Germinal center (tissue), 1 donor: Measurements from ENCODE around the gene CHRNG.
"Not testable (repeated sequence)": the region's sequence is repeated elsewhere in the genome, so short reads cannot be mapped to it uniquely, and the experiment has no call there.

Experiments
- DNase-seq: peaks from one replicate; pipeline ENCODE4 v3.0.0; 2012; ENCODE audit warnings: mixed read lengths, low spot score

CHRNG gene

DNA sequence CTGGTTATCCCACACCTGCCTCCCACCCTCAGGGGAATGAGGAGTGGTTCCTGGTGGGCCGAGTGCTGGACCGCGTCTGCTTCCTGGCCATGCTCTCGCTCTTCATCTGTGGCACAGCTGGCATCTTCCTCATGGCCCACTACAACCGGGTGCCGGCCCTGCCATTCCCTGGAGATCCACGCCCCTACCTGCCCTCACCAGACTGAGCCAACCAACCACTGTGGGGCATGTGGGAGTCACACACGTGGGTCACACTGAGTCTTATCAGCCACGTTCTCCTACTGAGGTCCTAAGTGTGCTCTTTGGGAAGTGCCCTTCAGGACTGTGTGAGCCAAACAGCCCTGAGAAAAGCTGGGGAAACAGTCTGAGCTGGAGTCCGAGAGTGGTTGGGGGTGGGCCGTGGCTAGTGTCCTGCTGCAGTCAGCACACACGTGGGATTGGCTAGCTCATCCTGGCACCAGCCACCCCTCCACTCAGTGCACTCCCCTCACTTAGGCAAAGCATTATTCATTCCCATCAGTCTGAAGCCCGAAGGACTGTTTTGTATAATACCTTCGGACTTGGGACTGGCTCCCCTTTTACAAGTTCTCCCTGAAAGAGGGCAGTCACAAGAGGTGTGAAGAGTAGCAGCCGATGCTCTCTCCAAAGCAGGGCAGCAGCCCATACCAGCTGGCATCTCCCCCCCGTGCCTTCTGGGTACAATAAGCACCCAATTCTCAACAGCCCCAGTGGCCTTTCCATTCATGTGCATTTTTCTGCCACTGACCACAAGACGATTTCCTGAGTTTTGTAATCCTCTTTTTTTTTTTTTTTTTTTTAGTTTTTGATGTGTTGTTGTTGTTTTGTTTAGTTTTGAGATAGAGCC is 6.3 kb downstream of the CHRNG start:
- no peak for DNase-seq

DNA sequence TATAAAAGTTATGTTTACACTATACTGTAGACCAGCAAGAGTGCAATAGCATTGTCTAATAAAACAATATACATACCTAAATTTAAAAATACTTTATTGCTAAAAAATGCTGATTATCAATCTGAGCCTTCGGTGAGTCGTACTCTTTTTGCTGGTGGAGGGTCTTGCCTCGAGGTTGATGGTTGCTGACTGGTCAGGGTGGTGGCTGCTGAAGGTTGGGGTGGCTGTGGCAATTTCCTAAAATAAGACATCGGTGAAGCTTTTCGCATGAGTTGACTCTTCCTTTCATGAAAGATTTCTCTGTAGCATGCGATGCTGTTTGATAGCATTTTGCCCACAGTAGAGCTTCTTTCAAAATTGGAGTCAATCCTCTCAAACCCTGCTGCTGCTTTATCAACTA is 8.5 kb downstream of the CHRNG start:
- no peak for DNase-seq

DNA sequence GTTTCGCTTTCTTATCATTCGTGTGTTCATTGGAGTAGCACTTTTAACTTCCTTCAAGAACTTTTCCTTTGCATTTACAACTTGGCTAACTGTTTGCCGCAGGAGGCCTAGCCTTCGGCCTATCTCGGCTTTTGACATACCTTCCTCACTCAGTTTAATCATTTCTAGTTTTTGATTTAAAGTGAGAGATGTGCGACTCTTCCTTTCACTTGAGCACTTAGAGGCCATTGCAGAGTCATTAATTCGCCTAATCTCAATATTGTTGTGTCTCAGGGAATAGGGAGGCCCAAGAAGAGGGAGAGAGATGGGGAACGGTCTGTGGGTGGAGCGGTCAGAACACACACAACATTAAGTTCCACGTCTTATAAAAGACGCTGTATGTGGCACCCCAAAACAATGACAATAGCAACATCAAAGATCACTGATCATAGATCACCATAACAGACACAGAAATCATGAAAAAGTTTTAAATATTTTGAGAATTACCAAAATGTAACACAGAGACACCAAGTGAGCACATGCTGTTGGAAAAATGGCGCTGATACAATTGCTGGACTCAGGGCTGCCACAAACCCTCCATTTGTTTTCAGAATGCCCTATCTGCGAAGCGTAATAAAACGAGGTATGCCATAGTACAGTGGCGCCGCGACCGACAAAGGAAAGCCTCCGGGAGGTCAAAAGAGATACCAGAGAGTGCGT is 10.3 kb downstream of the CHRNG start:
- DNase-seq = no peak

DNA sequence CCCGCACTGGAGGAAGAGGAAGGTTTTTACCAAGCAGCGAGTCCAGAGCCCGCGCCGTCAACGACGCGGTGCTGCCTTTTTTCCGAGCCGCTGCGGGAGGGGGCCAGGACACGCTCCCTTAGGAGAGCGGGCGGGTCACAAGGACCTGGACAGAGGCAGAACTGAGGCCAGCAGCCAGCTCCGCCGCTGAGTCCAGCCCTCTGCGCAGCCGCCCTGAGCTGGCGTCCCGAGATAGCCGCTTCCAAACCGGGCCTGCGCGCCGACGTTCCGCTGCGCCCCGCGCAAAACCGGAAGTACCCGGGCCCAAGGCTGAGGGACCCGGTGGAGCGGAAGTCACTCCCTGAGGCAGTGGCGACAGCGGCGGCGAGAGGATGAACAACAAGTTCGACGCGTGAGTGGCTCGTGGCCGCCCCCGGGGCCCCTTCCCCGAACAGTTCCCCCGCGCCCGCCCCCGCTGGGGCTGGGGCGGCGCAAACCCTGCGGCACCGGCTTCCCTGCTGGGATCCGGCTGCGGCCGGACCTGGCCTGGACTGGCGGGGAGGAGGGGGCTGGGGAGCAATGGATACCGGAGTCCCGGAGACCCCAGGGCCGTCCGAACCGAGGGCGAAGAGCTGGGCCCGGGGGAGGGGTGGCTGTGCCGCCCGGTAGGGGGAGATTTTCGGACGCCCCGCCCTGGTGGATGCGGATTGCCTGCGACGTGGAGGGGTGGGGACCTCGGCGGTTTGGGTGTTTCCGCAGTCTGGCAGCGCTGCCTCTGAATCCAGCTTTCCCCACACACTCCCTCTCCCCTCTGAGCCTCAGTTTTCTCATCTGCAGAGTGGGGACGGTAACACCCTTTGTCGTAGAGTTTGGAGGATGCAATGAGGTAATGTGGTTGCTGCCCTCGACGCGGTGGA is 11.1 kb downstream of the CHRNG start, which contains the start of the genes EIF4E2 and TIGD1:
TSS of gene EIF4E2 (plus strand) at position 336 of the 896 bp plus-strand sequence. CDS start at position 372, 36 bp downstream.
TSS of gene TIGD1 (minus strand) at position 204 of the 896 bp plus-strand sequence. CDS start 675 bp downstream, outside the sequence.
- DNase-seq = peak; percentile 96

DNA sequence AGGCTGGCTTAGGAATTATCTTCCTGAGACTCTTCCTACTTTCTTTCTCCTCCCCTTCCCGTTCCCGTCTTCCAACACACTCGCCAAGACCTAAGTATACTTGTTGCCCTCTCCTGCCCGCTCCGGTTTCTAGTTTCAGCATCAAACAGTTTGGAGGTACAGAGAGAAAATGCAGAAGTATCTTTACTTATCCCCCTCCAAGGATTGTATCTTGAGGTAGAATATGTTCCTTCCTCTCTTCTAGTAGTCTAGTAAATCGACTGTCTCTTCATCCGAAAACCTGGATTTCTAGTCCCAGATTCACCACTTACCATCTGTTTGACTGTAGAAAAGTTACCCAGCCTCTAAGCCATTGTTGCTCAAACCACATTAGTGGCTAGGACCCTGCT is 11.8 kb downstream of the CHRNG start:
- no peak for DNase-seq

DNA sequence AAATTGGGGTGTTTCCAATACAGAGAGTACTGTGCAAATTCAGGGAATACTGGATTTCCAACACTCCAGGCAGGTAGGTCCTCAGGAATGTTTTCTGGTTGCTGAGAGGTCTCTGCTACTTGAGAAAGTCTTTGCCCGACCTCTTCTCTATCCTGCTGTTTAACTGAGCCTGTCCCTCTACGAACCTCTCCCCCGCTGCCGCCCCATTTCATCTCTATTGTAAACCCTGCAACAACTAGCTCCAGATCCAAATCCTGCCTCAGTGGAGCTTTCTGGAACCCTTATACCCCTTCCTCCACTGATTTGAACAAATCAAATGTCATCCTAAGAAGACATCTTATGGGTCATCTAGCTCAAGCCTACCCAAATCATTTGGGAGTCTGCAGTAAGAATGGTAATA is 12.3 kb downstream of the CHRNG start:
- no peak for DNase-seq

DNA sequence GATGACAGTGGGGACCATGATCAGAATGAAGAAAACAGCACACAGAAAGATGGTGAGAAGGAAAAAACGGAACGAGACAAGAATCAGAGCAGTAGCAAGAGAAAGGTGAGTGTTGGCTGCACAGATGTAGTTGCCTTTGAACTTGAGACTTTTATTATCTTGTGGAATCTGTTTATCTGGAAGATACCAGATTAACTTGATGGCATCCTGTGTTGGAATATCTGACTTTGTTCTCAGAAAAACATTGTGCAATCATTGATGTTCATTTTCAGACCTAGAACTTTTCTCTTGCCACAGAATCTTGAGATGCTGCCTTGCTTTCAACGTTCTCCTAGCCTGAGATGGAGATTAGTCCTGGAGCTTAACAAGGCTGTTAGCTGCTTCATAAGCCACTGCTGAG is 16.9 kb downstream of the CHRNG start:
- no peak for DNase-seq

DNA sequence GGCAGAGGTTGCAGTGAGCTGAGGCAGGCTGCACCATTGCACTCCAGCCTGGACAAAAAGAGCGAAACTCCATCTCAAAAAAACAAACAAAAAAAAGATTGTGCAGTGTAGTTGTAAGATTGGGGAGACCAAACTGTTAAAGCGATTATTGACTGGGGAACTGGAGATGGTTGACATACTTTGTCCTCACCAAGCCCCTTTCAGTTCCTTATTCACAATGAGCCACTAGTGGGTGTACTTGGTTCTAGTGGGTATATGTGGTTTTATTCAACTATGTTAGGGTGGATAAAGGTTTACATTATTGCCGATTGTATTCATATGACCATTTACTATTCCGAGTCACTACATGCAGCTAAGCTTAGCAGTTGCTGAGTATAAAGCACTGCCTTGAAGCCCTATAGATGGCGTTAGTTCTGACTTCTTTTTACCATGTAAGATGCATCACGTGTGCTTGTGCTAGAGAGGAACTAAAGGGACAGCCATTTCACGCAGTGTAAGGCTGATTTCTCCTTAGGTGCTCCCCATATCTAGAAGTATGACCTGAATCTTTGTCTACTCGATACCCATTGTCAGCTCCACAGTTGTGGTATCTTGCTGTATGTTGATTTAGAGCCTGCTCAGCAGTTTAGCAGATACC is 23.1 kb downstream of the CHRNG start:
- no peak for DNase-seq

DNA sequence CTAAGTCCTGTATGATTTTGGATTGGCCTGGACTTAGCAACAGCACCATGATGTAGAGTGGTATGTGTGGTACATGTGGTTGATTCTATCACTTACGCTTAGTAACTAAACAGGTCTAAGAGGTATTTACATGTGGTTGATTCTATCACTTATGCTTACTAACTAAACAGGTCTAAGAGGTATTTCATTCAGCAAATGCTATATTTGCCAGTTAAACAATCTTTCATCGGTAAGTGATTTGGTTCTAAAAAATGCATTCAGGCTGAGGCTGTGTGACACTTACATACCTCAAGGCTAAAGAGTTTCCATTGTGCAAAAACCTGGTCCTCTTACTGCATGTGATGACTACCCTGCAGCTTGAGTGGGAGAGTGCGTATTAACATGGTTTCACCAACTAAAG is 24.1 kb downstream of the CHRNG start:
- DNase-seq = no peak

DNA sequence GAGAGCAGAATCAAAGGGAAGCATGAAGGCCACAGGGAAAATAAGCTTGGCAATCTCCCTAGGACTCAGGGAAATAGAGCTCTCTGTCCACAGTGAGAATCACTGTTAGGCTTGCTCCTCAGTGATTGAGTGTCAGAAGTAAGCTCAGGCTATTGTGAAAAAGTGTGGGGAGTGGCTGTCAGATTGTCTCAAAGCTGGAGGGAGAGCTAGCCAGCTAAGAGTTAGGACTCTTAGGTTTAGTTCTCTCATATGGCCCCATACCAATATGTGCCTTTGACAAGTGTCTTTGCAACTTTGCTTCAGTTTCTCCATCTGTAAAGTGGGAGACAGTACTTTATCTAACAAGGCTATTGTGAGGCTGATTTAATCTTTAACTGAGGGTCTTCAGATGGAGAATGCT is 28.2 kb downstream of the CHRNG start:
- no peak for DNase-seq

DNA sequence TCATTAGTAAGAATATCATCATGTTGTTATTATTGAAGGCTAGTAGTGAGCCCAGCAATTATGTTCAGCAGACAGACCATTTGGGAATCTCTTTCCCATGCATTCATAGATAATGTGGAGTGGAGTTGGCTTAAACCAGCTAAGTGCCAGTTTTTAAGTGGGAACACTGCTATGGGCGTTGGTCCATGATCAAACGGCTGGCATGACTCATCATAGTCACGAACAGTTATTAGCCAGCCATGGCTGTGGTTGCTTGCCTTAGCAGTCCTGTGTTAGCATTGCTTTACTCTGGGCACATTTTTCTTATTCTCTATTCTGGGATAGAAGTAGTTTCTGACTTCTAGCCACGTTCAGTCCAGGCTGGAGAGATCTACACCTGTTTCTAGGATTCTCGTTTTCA is 28.7 kb downstream of the CHRNG start:
- DNase-seq = no peak

DNA sequence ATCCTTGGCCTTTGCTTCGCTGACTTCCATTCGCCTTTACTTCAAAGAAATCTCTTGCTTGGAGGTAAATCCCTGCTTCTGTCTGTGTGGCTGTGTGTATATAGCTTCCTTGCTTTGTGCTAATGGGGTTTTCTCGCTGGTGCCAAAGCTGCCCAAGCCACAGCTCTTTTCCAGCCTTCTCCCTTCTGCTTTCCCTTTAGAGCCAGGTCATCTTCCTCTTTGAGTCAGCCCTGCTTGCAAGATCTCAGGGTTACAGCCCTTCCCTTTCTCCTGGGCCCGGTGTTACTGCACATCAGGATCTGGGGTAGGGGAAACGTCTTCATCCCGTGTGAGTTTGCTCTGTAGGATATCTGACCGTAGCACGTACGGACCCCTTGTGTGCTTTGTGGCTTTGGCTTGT is 30.0 kb downstream of the CHRNG start:
- DNase-seq = no peak

DNA sequence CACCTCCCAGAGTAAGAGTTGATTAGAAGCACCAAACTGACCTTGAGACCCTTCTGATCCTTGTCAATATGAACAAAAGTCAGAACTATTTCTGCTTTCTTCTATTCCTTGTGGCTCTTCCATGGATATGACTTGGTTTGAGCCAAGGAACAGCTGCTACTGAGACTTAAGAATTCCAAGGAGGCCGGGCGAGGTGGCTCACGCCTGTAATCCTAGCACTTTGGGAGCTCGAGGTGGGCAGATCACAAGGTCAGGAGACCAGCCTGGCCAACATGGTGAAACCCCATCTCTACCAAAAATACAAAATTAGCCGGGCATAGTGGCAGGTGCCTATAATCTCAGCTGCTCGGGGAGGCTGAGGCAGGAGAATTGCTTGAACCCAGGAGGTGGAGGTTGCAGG is 31.0 kb downstream of the CHRNG start:
- not testable (repeated sequence) for DNase-seq

DNA sequence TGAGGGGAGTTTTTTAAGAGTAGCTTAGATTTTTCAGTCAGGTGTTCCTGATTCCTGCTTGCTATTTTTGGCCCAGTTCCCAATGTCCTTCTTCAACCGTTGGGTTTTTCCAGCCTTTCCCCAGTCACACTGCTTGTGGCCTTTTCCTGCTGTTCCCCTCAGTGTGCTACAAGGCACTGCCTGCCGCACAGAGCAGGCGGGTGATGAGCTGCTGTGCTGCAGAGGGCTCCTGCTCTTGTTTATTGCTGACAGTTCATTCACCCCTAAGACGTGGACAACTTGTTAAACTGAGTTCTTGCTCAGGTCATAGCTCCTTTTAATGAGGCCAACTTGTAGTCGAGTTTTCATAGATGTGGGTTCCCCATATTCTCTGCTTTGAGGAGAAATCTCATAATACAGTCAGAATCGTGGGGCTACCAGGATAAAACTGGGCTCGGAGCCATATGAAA is 31.6 kb downstream of the CHRNG start:
- no peak for DNase-seq

DNA sequence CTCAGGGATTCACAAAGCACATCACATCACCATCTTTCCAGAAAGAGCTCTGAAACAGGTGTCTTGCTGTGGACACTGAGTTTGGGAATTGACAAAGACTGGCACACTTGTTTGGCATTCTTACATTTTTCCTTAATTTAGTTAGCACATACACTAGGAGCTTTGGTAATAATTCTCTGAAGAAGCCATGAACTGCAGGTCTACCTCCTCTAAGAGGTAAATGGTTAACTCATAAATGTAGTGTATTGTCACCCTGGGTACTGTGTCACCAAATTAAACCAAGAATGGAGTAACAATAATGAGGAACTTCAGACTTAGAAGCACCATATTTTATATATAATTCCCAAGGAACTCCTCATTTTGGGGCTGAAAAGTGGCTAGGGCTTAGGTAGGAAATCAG is 33.5 kb downstream of the CHRNG start:
- DNase-seq = no peak

DNA sequence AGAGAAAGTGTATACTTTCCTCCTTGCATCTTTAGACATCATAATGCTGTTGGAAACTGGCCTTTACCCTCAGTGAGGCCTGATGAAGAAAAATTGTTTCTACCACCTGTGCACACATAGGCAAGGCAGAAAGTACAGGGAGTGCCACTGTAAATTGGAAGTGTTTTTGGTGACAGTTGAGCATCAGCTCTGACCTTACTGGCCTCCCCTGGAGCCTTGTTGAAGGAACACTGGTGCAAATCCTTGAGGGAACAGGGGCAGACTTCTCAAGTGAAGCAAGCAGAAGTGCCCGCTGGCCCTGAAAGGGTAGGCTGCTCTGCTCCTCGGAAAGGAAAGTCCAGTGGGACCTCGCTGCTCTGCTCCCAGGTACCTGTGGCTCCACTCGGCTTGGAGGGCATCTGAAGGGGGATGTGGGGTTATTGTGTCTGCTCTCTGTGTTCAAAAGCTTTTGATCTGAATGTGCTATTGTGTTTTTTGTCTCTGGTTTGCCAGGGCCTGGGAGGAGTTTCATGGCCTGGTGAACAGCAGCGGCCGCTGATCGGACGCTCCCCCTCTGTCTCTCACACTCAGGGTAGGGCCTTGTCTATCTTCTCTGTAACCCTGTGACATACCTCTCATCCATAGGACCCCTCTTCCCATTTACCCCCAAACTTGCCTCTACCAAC is 34.4 kb downstream of the CHRNG start:
- DNase-seq = no peak

DNA sequence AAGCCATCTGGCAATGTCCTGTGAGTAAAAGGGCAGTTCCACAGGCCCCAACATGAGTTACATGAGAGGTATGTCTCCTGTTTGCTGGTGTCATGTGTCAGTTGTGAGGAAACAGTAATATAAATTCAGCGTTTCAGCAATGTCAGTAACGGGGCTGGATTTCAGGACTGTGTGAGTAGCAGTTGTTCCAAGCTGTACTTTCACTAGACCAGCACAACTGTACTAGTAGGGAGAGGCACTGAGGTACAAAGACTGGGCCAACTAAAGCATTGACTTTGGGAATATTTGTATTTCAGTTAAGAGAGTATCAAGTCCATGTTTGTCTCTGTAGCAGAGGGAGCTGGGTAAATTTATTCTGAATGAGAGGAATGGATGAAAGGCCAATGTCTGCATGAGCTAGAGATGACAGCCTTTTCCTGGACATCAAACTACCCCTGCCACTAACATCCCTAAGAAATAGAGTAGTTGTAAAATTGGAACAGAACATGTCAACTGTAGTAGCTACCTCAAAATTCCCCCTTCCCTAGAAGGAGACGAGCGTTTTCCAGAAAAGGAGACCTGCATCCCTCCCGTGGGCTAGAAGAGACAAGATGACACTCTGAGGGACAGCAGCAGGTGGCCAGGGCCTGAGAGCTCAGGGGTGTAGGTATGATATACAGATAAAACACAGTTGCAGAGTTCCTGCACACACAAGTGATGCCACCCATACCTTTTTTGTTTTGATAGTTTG is 35.3 kb downstream of the CHRNG start:
- DNase-seq = no peak

DNA sequence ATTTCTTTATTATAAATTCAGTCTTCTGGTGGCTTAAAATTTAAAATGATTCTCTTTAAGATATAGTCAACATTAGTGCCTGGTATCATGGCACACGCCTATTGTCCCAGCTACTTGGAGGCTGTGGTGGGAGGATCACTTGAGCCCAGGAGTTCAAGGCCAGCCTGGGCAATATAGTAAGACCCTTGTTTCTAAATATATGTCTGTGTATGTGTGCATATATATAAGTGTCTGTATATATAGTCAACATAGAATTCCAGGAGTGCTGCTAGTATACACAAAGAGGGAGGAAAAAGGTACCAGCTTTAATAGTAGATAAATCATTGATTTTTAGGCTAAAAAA is 35.9 kb downstream of the CHRNG start:
- DNase-seq = no peak

DNA sequence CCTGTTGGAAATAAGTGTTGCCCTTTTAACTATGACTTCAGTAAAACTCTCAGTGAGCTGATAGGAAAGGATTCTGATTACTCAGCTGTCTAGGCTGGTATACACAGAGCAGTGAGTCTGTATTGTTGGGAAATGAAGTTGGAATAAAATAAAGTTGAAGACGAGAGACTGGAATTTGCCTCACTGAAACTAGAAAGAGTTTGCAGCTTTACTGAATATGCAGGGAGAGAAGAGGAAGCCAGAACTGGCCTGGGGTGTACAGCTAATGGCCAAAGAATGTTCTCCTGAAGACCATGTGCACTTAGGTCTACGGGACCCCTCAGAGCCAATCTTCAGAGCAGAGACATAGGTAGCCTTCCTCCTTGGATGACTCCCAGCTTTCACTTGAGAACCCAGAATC is 37.5 kb downstream of the CHRNG start:
- DNase-seq = no peak

DNA sequence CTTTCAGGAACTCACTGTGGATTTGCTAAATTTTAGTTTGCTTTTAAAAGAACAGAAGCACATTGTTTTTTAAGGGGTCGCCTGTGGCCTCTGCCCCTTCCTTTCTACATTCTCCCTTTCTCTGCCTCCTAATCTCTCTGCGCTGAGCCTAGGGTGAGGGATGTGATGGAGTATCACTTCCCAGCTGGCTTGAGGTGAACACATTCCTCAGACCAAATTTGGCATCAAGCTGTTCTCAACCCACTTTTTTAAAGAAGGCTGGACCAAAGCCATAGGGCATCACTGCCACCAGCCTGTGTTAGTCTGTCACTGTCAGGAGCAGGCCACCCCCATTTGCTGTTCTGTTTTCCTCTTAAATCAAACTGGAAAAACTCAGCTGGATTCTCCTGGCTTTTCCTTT is 38.3 kb downstream of the CHRNG start:
- no peak for DNase-seq

DNA sequence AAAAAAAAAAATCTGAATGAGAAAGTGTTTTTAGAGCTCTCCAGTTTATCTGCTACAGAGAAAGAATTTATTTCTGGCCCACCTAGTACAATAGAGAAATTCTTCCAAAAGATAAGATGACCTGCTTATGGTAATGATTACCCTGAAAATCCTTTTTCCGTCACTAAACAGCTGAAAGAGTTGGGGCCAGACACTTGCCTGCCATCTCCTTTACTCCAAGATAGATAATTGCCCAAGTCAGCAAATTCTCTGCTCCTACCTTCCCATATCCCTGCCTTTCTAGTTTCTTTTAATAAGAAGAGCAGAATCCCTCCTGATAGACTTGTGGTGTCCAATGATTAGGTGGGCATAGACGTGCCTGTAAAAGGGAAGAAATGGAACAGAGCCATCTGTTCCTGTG is 39.1 kb downstream of the CHRNG start:
- DNase-seq = no peak
